Keratinocyte (primary cell): ENCODE results near the gene IL32.
"Not testable (repeated sequence)": the region's sequence is repeated elsewhere in the genome, so short reads cannot be mapped to it uniquely, and the experiment has no call there.

Source experiments
- CTCF ChIP-seq, 3 experiments: IDR thresholded peaks in 1 of 3; conservative IDR thresholded peaks in 1 of 3; optimal IDR thresholded peaks in 1 of 3; 2 replicates in 2 of 3; 3 replicates in 1 of 3; pipeline versions ENCODE3 to v1.5.1; 2011; ENCODE audit warnings: low read length in 3 of 3, mild to moderate bottlenecking in 3 of 3, moderate library complexity in 2 of 3, control low read depth in 1 of 3, inconsistent platforms in 1 of 3; ENCODE audit not compliant: insufficient read depth in 2 of 3; ENCODE audit errors: extremely low read depth in 1 of 3
- EZH2 ChIP-seq: IDR thresholded peaks from one replicate; pipeline ENCODE4 v1.6.1; 2012; ENCODE audit warnings: inconsistent platforms, mild to moderate bottlenecking, low read length, moderate library complexity

- TF ChIP-seq CTCF (optimal IDR thresholded peaks at IDR 0.05 in 1 of 3, IDR thresholded peaks at IDR 0.05 in 1 of 3, conservative IDR thresholded peaks at IDR 0.05 in 1 of 3; ENCODE audit: extremely low read depth in 1 of 3, insufficient read depth in 2 of 3, low read length in 3 of 3); EZH2: not testable (repeated sequence)
Measured at GRCh38 chr16:3075946-3076345, 10.5 kb downstream of the IL32 start.
